PC-3 (cell line): ENCODE results near the gene NECTIN4.

Source experiments
- EZH2 ChIP-seq: fragments of 300-600 bp; sonication (generic); IDR thresholded peaks from one replicate; pipeline ENCODE4 v1.6.1; 2017; ENCODE audit warnings: antibody characterized with exemption, mild to moderate bottlenecking, low read length; ENCODE audit not compliant: unreplicated experiment
- EZH2phosphoT487 ChIP-seq: fragments of 300-600 bp; sonication (generic); IDR thresholded peaks from 2 replicates; pipeline ENCODE4 v1.6.1; 2018; ENCODE audit warnings: mild to moderate bottlenecking, antibody characterized with exemption, low read length, borderline replicate concordance
- TF ChIP-seq, protein P1 (sequence below): fragments of 300-600 bp; sonication (generic); conservative IDR thresholded peaks from 2 replicates; pipeline ENCODE4 v1.5.1; 2017; ENCODE audit warnings: antibody characterized with exemption, low read depth, mild to moderate bottlenecking, low read length

- TF ChIP-seq, protein P1, sequence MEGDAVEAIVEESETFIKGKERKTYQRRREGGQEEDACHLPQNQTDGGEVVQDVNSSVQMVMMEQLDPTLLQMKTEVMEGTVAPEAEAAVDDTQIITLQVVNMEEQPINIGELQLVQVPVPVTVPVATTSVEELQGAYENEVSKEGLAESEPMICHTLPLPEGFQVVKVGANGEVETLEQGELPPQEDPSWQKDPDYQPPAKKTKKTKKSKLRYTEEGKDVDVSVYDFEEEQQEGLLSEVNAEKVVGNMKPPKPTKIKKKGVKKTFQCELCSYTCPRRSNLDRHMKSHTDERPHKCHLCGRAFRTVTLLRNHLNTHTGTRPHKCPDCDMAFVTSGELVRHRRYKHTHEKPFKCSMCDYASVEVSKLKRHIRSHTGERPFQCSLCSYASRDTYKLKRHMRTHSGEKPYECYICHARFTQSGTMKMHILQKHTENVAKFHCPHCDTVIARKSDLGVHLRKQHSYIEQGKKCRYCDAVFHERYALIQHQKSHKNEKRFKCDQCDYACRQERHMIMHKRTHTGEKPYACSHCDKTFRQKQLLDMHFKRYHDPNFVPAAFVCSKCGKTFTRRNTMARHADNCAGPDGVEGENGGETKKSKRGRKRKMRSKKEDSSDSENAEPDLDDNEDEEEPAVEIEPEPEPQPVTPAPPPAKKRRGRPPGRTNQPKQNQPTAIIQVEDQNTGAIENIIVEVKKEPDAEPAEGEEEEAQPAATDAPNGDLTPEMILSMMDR: no peak
- TF ChIP-seq EZH2 (no peak), EZH2phosphoT487 (no peak)
These were observed 25.2 kb upstream of the NECTIN4 start for GRCh38 chr1:161114556-161114955.
